MM.1S (cell line): ENCODE data around the gene MYH11.

Experiments
- CTCF ChIP-seq: fragments of 300-600 bp; sonication (generic); IDR thresholded peaks from 2 replicates; pipeline ENCODE4 v1.5.1; 2016; ENCODE audit warnings: antibody characterized with exemption, low read length, mixed read lengths
- EZH2 ChIP-seq: fragments of 300-600 bp; sonication (generic); optimal IDR thresholded peaks from 2 replicates; pipeline ENCODE3; 2017; ENCODE audit warnings: low read depth, mild to moderate bottlenecking, antibody characterized with exemption, low read length, mixed read lengths
- EZH2phosphoT487 ChIP-seq: fragments of 300-600 bp; sonication (generic); IDR thresholded peaks from 2 replicates; pipeline ENCODE4 v1.6.1; 2018; ENCODE audit warnings: antibody characterized with exemption, low read length

- TF ChIP-seq EZH2 (no peak), CTCF (no peak), EZH2phosphoT487 (no peak)
Observed at GRCh38 chr16:15739950-15740349, 116.9 kb downstream of the MYH11 start.
